Duodenal mucosa (tissue), 2 donors: Measurements from ENCODE around the gene IGFBP4.

Source experiments
- H3K27ac ChIP-seq: one replicate; pipeline ENCODE4 v1.7.0; 2013; ENCODE audit warnings: low read depth, low read length
- H3K27me3 ChIP-seq, 2 donors: one replicate each; pipeline ENCODE4 v1.7.0; 2013; ENCODE audit warnings: low read length in 2 of 2, control low read depth in 1 of 2; ENCODE audit not compliant: insufficient read depth in 2 of 2, control insufficient read depth in 1 of 2
- H3K36me3 ChIP-seq, 2 donors: one replicate each; pipeline ENCODE4 v1.7.0; 2013; ENCODE audit warnings: low read length in 2 of 2, control low read depth in 1 of 2; ENCODE audit not compliant: insufficient read depth in 2 of 2, control insufficient read depth in 1 of 2
- H3K4me1 ChIP-seq, 2 donors: one replicate each; pipeline ENCODE4 v1.7.0; 2013; ENCODE audit warnings: low read length in 2 of 2, control low read depth in 1 of 2; ENCODE audit not compliant: insufficient read depth in 2 of 2, control insufficient read depth in 1 of 2
- H3K4me3 ChIP-seq, 2 donors: one replicate each; pipeline ENCODE4 v1.7.0; 2013; ENCODE audit warnings: low read length in 2 of 2, low read depth in 1 of 2
- H3K9ac ChIP-seq, 2 donors: one replicate each; pipeline ENCODE4 v1.7.0; 2013; ENCODE audit warnings: low read length in 2 of 2, low read depth in 1 of 2
- H3K9me3 ChIP-seq, 2 donors: one replicate each; pipeline ENCODE4 v1.7.0; 2013; ENCODE audit warnings: low read length in 2 of 2, control low read depth in 1 of 2; ENCODE audit not compliant: control insufficient read depth in 1 of 2

Gene IGFBP4

DNA sequence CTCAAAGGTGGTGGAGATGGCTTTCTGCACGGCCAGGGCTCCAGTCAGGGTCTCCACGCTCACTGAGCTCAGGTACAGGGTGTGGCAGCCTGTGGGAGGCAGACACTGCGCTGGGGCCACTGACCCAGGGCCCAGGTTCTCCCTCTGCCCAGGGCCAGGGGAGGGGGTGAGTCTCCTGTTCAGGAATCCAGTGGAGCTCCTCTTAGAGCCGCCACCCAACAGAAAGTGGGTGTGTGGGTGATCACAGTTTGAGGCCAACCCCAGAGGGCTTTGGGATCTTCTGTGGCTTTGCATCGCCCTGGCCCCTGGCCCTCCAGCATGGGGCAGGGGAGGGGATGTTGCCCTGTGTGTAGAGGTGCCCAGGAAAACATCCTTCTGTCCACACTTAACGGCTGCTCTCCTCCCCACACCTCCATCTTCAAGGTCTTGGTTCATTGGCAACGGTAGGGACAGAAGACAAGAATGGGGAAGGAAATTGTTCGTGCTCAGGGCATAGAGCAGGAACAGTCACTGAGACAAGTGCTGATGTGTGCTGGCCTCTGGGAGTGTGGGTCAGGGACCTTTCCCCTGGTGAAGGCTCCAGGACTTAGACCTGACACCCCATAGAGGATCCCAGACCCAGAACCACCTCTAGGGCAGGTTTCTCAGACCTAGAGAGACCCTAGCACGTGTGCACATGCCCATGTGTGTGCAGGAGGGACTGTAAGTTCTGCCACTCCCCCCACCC lies 36.7 kb downstream of the IGFBP4 start:
- H3K27ac ChIP-seq = no peak overlapping the region
- no peaks in the 10 kb centered on the region for H3K36me3 ChIP-seq
- no peak overlapping the region for H3K9ac ChIP-seq
- no peaks in the 10 kb centered on the region for H3K9me3 ChIP-seq
- no peak overlapping the region for H3K4me3 ChIP-seq
- H3K27me3 ChIP-seq = no peaks in the 10 kb centered on the region
- peaks cover 0 to 8% of the 10 kb centered on the region in 2 donors for H3K4me1 ChIP-seq

DNA sequence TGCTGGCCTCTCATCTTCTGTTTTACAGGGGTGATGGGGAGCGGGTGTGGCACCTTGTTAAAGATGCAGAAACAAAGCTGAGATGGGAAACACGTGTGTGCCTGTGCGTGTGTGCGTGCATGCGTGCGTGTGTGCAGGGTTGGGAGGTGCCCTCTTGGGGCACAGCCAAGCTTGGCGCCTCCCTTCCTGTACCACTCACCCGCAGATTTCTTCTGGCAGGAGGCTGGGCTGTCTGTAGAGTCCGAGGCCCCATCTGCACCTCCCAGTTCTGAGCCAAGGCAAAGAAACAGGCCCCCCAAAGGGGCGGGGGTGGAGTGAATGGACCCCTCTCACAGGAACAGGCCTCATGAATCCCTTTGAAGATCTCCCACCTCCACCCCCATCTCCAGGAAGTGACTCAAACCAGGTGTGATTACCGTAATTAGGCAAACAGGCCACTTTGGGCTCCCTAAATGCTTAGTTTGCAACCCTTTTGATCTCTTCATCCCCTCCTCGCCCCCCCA lies 37.3 kb downstream of the IGFBP4 start:
- no peak overlapping the region for H3K27ac ChIP-seq

DNA sequence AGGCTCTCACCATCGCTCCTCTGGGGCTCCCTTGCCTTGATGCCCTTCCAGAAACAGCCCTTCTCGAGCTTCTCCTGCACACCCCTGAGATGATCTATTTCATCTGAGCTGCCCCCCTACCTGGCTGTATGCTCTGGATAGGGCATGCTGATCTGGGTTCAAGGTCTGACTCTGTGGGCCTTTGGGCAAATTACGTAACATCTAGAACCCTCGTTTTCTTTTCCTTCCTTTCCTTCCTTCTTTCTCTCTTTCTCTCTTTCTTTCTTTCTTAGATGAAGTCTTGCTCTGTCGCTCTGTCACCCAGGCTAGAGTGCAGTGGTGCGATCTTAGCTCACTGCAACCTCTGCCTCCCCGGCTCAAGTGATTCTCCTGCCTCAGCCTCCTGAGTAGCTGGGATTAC lies 37.9 kb downstream of the IGFBP4 start:
- no peak overlapping the region for H3K9ac ChIP-seq
- no peaks in the 10 kb centered on the region for H3K9me3 ChIP-seq
- H3K27ac ChIP-seq = no peak overlapping the region
- no peaks in the 10 kb centered on the region for H3K36me3 ChIP-seq
- peaks cover 0 to 8% of the 10 kb centered on the region in 2 donors for H3K4me1 ChIP-seq
- no peak overlapping the region for H3K4me3 ChIP-seq
- H3K27me3 ChIP-seq = no peaks in the 10 kb centered on the region

More for the DNA sequence above, 37.3 kb downstream of the IGFBP4 start:
- Histone ChIP-seq H3K9me3 (no peaks in the 10 kb centered on the region), H3K4me1 (peaks cover 0 to 8% of the 10 kb centered on the region in 2 donors), H3K9ac (no peak overlapping the region), H3K36me3 (no peaks in the 10 kb centered on the region), H3K4me3 (no peak overlapping the region), H3K27me3 (no peaks in the 10 kb centered on the region)

DNA sequence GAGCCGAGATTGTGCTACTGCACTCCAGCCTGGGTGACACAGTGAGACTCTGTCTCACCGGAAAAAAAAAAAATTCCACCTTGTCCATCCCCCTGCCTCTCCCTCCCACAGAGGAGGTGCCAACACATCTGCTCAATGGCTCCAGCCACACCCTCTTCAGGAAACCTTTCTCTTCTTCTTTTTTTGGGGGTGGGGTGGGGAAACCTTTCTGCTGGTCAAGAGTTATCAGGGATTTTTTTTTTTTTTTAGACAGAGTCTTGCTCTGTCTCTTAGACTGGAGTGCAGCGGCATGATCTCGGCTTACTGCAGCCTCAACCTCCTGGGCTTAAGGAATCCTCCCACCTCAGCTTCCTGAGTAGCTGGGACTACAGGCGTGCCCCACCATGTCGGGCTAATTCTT lies 39.5 kb downstream of the IGFBP4 start:
- Histone ChIP-seq H3K4me1 (peaks cover 0 to 8% of the 10 kb centered on the region in 2 donors), H3K9ac (no peak overlapping the region), H3K9me3 (no peaks in the 10 kb centered on the region), H3K36me3 (no peaks in the 10 kb centered on the region), H3K27ac (no peak overlapping the region), H3K27me3 (no peaks in the 10 kb centered on the region), H3K4me3 (no peak overlapping the region)

DNA sequence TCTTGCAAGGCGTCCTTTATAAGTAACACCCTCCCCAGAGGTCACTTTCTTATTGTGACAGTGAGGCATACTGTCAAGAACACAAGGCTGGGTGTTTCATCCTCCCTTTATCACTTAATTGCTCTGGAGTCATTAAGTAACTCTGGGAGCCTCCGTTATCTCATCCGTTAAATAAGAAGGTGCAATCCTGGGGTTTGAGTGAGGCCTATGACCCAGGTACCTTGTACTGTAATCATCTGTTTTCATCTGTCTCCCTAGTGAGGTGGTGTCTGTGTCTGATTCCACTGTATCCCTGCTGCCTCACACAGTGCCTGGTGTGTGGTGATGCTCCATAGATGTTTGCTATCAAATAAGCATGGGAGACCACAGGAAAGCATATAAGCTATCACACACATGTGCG lies 40.4 kb downstream of the IGFBP4 start:
- Histone ChIP-seq H3K4me3 (no peak overlapping the region), H3K27ac (no peak overlapping the region), H3K9ac (no peak overlapping the region), H3K9me3 (no peaks in the 10 kb centered on the region), H3K36me3 (no peaks in the 10 kb centered on the region), H3K27me3 (no peaks in the 10 kb centered on the region), H3K4me1 (peaks cover 0 to 8% of the 10 kb centered on the region in 2 donors)

DNA sequence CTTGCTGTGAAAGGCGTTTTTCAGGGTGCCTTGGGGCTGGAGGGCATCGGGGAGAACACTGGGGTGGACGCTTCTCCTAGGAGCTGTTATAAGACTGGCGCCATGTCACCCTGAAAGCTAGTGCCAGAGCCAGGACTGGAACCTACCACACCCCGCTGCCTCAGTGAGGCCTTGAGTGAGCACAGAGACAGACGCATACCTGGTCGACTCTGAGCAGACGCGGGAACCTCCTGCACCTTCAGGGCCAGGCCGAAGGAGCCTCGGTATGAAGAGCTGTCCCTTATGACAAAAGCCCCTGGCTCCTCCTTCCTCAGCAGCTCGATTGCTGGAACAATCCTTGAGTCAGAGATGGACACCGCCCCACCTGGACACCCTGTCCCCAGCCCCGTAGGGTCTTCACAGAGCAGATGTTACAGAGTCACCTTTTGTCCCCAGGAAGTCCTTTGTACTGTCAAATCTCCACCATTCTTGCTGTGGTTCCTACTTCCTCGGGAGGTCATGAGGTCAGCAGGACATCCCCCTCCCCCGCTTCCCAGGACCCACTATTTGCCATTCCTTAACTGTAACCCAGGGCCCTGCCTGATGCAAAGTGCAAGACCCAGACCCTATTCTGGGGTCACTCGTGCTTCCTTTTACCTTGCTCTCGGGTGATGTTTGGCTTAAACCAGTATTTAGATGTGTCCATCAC lies 41.2 kb downstream of the IGFBP4 start:
- Histone ChIP-seq H3K36me3 (no peaks in the 10 kb centered on the region), H3K27ac (no peak overlapping the region), H3K4me1 (peaks cover 0 to 8% of the 10 kb centered on the region in 2 donors)

DNA sequence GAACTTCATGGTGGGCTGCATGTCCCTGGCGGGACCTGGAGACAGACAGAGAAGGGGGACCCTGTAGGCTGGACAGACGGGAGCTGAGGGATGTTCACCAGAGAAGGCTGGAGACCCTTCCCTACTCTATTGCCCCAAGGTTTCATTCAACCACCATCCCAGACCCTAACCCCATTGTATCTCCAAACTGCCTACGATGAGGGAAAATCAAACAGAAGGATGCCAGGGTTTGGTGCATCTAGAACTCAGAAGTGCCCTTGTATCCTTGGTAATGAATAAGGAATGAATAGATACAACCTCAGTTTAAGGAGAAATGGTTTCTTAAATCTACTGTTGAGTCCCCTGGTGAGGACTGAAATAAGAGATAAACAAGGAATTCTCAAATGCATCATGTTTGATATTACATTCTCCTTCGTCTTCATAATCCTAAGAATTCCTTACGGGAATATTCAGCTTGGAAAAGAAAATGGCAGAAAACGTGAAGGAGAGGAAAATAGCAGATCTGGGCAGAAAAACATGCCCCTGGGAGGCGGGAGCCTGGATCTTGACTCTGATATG lies 41.8 kb downstream of the IGFBP4 start:
- Histone ChIP-seq H3K9ac (no peak overlapping the region), H3K36me3 (no peaks in the 10 kb centered on the region), H3K4me3 (no peak overlapping the region), H3K27ac (no peak overlapping the region), H3K4me1 (peaks cover 0 to 8% of the 10 kb centered on the region in 2 donors), H3K9me3 (no peaks in the 10 kb centered on the region), H3K27me3 (no peaks in the 10 kb centered on the region)

More for the DNA sequence above, 41.2 kb downstream of the IGFBP4 start:
- Histone ChIP-seq H3K27me3 (no peaks in the 10 kb centered on the region), H3K9ac (no peak overlapping the region), H3K9me3 (no peaks in the 10 kb centered on the region), H3K4me3 (no peak overlapping the region)

DNA sequence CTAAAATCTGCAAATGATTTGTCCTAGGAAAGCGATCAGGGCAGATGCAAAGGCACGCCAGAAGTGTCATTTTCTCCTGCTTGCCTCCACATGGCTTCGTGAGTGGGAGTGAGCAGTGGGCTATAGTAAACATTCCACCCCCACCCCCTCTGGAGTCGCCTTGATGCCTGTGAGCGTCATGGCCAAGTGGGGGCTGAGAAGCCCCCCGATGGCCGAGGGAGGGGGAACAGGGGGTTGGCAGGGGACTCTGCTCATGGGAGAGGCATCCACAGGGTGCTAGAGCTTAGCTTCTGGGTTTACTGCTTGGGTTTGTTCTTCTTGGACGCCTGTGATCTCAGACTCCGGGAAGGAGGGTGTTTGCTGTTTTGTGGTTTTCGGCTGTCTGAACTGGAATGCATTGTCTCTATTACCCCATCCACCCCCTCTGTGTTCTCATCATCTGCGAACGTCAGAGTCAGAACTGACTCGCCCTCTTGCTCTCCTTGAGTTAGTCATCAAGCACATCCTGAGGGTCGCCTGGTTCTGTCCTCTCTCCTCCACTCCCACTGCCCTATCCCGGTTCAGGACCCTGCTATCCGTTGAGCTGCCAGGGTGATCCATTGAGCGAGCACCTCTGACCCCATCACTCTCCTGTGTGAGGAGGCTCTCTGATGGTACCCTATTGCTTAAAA lies 42.7 kb downstream of the IGFBP4 start:
- Histone ChIP-seq H3K9me3 (no peaks in the 10 kb centered on the region), H3K27me3 (no peaks in the 10 kb centered on the region), H3K4me3 (no peak overlapping the region), H3K9ac (no peak overlapping the region), H3K4me1 (peaks cover 0 to 1% of the 10 kb centered on the region in 2 donors), H3K36me3 (no peaks in the 10 kb centered on the region), H3K27ac (peak overlapping the region; percentile 13)

DNA sequence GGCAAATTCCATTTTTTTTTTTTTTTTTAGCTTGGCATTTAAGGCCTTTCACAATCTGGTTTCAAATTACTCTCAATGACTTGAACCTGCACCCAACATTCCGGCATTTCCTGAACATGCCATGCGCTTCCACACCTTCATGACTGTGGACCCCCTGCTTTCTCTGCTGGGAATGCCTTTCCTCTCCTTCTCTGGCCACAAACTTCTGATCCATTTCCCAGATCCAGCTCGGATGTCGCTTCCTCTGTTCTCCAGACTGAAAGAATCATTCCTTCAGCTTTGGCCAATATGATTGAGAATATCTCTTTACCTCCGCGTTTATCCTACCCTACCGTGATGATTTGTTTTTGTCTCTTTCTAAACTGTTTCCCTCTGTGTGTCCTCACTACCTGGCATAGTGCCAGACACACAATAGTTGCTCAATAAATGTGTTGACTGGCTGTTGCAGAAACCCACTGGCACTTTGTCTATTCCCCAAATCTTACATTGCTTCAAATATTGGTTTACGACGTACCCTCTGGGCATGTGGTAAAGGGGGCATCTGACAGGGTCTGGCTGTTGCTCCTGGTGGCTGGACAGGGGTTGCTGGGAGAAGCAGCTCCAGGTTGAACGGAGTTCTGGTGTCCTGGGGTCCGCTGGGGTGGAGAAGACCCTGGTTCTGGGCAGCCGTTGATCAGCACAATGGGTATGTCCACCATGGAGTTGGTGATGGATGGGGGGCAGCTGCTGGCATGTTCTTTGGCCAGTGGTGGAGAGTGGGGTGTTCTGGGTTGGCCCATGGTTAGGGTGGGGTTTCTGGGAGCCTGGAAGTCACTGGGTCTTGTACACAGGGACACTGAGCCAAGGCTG lies 43.5 kb downstream of the IGFBP4 start:
- Histone ChIP-seq H3K4me3 (no peak overlapping the region), H3K9ac (no peak overlapping the region), H3K9me3 (no peaks in the 10 kb centered on the region), H3K36me3 (no peaks in the 10 kb centered on the region), H3K27me3 (no peaks in the 10 kb centered on the region), H3K4me1 (no peaks in the 10 kb centered on the region), H3K27ac (peak overlapping the region; percentile 13)
